Hematopoietic multipotent progenitor cell treated with erythropoietin and hydrocortisone succinate and interleukin-3 and kit ligand, for 8 days (in vitro differentiated cells): ENCODE results near the gene ZNF521.
"Not testable (repeated sequence)": the region's sequence is repeated elsewhere in the genome, so short reads cannot be mapped to it uniquely, and the experiment has no call there.

ENCODE experiments used
- DNase-seq: peaks from one replicate; pipeline ENCODE4 v3.0.0-alpha.2; 2015

The ZNF521 gene

DNA sequence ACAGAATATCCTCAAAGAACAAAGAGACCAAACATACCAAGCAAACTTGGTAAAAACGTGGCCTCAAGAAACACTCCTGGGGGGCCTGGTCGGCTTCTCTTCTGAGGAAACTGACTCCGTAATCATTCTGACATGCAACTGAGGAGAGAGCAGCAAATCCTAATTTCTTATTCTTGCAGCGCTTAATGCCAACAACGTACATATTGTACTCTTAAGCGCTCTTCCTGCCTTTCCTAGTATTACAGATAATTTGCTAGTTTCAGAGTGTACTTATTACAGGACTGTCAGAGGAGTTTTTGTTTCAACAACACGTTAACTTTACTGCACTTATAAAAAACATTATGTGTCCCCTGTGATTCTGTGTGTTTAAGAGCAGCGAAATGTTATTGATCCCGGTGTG is 64.9 kb downstream of the ZNF521 start:
- no peak for DNase-seq

DNA sequence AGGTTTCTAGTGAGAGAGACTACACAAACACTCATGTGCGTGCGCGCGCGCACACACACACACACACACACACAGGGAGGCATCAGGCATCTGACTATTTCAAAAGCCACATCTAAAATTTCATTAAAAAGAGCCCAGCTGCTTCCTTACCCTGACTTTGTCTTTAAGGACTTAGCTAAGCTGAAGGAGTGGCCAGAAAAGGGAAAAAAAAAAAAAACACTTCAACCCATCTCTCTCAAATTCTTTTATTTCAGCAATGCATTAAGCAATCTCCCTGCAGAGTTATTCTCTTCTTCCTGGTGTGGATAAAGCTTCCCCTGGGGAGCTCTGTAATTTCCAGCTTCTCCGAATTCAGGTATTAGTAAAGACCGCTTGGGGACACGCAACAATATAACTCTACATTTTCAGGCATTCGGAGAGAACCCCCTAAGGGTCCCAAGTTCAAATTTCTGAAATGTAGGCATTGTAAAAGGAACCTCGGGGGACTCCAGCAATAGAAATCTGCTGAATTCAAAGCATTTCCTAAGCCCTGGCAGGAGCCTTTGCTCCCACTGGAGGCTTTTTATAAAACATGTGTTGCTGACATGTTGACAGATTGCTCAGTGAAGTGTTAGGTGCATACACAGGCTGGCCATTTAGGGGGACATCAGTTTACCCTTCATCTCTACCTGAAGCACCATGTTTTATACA is 67.0 kb downstream of the ZNF521 start:
- DNase-seq, result no peak

DNA sequence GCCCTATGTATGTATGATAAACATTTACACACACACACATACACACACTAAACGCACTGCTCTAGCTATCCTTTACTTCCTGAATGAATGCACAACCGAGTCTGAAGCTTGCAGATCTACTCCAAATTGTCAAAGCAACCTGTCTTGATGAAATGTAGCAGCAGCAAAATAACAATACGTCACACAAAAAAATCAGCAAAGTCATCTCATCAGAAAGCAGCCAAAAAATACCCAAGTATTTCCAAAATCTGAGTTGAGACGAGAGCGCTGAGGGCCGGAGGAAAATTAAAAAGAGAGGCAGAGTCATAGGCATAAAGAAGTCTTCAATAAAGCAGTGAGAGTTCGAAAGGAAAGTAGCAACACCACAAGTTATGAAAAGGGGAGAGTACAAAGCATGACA is 67.7 kb downstream of the ZNF521 start:
- no peak for DNase-seq

DNA sequence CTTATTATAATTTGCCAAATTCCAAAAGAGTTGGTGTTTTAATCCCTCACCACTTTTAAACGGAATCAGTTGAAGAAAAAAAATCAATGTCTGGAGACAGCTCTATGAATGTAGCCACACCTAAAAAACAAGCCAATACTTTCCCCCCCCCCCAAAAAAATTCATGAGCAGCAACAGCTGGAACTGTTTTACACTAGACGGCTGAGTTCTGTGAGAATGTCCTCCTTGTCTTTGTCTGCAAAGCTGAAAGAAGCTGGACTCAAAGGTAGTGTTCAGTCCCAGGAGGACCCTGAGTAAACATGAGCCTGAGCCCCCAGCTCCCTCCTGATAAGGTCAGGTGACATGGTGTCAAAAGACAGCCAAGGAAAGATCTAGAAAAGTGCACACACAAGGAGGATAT is 68.2 kb downstream of the ZNF521 start:
- DNase-seq, result no peak

DNA sequence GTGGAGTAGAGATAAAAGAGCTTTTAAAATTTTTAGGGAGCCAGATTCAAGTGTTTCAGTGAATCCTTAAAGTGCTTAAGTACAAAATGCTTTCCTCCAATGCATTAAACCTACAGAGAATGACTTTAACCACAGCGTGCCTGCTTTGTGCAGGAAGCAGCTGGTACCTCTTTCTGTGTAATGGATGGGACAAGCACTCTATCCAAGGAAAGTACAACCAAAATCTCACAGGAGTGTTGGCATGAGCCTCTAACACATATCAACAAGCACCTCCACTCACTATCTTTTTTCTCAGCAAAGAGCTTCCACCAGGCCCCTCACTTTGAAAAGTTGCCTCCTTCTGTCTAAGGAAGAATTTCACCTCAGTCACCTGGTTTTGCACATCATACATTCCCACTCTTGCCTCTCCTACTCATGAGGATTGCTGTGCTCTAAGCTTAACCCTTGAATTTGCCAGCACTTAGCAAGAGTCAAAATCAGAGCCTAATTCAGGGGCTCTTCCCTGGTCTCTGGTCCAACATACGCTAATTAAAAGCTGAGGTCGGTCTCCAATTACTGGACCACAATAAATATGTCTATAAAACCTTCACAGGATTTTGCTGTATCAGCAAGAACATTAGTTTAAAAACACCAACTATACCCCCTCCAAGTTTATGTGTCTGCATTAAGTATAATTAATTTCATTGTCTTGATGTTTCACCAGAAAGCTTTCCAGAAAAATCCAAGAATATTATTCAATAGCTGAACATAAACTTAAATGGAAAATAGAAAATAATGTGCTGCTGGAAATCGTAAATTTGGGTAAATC is 68.9 kb downstream of the ZNF521 start:
- no peak for DNase-seq

DNA sequence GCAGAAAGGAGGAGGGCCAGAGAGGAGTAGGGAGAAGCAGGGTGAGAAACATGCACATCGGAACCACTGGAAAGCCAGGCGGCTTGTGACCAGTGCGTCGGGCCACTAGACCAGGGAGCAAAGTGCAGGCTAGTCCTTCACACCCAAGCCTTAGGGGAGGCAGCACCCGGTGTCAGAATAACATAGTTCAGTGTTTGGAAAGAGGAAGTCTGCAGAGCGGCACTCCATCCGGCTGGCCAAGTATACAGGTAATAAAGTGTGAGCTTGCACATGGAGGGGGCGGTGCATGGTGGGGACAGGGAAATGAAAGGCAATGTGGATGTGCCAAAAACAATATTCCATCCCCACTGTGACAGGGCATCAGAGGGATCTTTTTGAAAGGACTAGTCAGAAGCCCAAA is 69.7 kb downstream of the ZNF521 start:
- DNase-seq, result peak; percentile 48

DNA sequence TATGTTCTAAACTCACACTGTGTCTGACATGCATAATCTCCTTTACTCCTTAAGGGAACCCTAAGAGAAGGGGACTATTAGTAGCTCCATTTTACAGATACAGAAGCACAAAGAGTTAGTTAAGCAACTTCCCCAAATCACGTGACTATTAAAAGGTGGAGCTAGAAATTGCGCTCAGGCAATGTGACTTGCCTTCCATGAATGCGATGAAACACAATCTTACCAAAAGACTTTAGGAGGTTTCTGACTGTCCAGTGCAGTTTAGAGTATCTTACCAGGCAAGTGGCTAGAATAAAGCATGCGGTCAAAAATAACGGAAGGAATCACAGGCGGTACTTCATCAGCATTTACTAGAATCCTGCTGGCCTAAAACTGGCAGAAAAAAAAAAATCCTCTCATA is 70.4 kb downstream of the ZNF521 start:
- peak; percentile 22 for DNase-seq

DNA sequence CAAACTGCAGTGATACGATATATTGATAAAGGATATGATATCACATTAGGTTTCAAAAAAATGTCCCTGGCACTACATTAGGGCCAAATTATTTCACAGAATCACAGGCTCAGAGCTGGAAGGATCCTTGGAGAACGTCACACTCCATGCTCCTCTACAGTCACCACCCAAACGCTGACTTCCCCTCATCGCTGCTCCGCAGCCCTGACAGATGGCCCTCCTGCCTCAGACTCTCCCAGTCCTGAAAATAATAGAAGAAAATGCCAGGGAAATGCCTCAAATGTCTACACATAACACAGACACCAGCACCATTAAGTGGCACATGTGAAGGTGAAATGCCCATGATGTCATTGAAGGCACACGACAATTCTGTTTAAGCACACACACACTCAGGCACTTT is 72.0 kb downstream of the ZNF521 start:
- DNase-seq, result no peak

DNA sequence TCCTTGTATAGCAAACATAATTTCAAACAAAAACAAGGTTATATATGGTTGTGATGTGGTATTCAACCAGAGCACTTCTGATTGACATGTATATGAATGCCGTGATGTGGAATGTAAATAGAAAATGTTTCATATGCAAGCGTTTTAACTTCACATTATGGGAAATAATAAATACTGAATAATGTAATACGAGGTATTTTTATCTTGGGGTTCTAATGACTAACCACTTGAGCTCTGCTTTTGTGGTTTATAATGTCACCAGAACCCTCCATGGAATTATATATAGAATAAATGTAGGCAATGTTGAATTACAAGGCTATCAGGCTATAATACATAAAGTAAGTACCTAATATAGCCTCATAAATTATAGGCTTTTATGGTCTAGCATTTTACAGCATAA is 72.4 kb downstream of the ZNF521 start:
- DNase-seq, result no peak

DNA sequence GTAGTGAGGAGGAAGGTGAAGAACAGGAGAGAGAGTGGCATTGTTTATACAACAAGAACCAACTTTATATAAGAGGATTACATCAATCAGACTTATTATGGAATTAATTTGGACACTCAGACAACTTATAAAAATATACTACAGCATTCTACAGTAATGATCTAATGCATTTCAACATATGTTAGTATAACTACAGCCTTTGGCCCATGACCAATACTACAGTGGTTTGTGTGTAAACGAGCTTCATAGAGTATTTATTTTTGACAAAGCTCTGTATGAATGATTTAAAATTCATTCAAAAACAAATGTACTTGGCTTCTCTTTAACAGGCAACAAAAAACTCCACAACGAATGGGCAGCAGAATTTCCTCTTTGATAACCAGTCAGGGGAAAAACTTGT is 72.8 kb downstream of the ZNF521 start:
- DNase-seq, result no peak

DNA sequence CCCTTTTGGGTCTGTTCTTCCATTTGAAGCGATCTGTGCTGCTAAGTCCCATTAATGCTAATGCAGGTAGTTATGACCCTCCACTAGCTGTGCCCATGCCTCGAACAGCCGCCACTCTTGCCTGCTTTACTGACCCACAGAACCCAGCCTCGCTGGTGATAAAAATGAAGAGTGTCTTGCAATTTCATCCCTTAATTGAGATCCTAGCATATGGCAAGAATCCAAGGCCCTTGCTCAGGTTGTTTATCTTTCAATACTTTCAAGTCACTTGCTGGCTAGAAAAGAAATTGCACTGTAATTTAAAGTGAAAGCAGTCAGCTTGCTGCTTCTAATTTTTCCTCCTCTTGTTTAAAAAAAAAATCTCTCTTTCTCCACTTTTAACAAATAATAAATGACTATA is 73.6 kb downstream of the ZNF521 start:
- peak; percentile 64 for DNase-seq

DNA sequence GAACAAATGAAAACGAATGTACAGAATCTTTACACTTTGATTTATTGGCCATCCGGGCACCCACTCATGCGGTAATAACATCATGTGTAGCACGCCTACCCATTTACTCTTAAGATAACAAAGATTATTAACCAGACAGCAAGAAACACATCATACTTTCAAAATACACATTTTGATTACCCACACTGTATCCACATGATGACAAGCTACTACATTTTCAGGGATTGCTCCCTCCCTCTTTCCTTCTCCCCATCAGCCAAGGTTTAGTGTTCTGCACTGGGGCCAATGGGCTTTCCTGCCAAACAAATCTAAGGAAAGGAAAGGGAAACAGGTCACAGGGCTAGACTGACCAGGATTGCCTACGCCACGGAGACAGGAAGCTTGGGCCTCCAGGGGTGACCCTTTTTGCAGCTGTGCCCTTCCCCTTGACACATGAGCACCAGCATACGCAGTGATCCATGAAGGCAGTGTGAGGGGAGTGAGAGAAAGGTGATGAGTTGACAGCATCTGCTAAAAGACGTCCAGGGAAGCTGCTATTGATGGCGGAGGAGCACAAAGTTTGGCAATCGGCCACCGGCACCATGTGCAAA is 76.5 kb downstream of the ZNF521 start:
- no peak for DNase-seq

DNA sequence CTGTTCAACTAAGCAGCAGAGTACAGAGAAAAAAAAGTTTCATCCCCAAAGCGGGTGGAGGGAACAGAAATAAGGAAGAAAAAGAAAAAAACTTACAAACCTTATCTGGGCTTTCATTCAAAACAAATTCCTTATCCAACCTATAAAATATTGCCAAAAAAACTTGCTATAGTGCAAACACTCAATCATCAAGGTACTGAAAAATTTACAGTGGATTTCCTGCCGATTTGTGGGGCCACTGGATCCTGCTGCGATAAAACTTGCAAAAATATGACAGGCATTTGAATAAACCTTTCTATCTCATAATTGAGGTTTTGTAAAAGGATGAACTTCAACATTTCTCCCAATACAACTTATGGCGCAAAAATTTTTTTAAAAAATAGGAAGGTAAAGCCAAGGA is 77.0 kb downstream of the ZNF521 start:
- DNase-seq, result no peak

DNA sequence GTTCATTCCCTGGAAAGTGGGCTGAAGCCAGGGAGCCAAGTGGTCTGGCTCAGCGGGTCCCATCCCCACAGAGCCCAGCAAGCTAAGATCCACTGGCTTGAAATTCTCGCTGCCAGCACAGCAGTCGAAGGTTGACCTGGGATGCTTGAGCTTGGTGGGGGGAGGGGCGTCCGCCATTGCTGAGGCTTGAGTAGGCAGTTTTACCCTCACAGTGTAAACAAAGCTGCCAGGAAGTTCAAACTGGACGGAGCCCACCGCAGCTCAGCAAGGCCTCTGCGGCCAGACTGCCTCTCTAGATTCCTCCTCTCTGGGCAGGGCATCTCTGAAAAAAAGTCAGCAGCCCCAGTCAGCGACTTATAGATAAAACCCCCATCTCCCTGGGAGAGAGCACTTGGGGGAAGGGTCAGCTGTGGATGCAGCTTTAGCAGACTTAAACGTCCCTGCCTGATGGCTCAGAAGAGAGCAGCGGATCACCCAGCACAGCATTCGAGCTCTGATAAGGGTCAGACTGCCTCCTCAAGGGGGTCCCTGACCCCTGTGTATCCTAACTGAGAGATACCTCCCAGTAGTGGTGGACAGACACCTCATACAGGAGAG is 84.9 kb downstream of the ZNF521 start:
- not testable (repeated sequence) for DNase-seq

DNA sequence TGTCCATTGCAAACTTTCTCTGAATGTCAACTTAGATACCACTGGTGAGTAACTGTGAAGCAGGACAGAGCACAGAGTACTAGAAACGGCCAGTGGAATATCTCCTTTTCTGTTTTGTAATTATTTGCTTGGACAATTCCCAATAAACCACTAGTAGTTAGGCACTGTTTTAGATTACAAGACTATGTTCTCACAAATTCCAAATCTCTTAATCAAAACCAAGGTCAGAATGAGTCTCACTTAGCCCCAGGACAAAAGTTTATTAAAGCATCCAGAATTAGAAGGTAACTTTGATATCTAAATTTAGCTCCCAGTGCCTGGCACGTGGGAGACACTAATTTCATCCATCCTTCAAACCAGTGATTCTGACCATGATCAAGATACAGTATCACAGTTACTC is 89.0 kb downstream of the ZNF521 start:
- DNase-seq, result no peak

DNA sequence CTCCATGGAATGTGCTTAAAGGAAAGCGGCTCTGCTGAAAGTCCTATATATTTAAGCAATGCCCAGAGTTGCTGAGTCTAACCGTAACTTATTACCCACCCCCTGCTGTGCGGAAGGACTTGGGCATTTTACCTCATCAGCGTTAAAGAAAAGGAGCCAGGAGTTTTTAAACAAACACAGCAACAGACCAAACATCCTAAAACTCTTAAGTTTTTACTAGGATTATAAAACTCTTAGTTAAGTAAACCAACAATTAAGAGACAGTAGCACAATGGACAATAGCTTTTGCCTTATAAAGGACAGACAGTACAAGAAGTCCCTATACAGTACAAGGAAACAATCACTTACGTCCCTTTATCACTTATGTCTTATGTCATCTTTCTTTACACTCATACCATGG is 90.2 kb downstream of the ZNF521 start:
- DNase-seq, result no peak

DNA sequence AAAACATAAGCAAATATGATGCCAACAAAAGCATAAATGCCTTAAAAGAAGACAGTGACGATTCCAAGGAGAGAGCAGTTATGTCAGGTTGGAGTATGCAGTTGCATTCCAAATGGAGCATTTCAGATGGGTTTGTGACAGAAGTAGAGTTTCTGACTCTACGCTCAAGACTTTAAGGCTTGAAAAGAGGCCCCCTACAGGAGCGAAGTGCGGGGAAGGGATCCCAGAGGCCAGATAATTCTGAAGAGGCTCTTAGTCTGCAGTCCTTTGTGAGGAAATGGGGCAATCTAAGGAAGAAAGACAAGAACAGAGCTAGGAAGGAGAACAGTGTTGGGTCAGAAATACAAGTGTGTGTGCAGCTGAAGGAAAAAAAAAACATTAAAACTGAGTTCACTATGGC is 95.5 kb downstream of the ZNF521 start:
- no peak for DNase-seq

DNA sequence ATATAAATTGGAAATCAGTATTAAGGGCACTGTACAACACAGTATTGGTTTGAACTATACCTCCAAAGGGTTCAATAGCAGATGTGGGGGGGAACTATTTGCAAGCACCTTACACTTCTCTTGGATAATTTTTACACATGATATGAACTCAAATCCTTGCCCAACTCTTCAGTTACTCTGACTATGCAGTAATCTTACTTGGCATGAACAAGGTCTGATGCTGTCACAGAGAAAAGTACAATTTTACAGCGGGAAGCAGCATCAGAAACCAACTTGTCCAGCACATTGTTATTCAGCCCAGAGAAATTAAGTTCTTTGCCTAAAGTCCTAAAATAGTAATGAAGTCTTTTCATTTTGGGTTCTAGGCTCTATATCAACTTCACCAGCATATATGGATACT is 98.2 kb downstream of the ZNF521 start:
- no peak for DNase-seq

DNA sequence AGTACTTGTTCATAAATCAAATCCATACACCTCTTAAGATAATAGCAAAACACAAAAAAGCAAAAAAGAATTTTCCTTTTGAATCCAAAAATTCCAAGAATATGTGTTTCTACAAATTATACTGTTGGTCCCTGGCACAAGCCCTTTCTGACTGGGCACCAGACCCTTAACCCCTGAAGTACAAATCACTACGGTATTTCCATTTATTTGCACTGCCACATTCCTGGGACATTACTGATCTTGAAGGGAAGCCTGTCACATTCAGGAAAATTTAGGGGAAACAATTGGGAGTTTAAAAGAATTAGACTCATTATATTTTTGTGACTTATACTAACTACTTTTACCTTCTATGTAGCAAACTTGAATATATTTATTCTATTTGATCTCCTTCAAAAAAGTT is 98.8 kb downstream of the ZNF521 start:
- no peak for DNase-seq

DNA sequence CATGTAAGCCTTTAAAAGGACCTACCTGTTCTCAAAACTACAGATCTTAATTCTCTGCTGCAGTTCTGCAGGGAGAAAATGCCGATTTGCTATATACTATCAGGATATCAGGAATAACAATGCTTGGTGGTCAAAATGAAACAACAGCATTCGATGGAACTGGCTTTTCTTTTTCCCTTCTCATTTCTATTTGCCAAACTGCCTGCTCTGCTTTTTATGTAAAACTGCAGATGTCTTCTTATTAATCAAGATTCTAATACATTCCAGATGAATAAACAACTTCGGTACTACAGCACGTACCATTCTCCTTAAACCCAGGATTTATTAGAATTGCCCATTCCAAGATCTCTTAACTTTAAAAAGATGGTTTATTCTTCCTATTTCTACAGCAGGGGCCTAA is 100.9 kb downstream of the ZNF521 start:
- DNase-seq, result no peak

DNA sequence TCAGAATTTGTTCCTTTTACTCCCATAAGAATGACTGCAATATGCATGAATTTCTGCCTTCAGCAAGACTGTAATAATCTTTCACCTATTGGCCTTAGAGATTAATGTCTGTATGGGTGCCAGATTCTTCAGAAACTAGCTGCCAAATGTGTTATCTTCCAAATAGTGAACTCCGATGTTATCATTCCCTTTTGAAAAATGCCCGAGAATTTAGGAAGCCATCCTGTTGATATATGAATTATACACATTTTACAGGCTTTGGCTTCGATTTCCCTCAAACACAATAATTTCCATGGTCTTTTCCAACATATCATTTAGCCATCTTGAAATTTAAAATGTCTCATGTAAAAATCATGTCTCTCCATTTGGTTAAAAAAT is 101.5 kb downstream of the ZNF521 start:
- DNase-seq, result no peak

DNA sequence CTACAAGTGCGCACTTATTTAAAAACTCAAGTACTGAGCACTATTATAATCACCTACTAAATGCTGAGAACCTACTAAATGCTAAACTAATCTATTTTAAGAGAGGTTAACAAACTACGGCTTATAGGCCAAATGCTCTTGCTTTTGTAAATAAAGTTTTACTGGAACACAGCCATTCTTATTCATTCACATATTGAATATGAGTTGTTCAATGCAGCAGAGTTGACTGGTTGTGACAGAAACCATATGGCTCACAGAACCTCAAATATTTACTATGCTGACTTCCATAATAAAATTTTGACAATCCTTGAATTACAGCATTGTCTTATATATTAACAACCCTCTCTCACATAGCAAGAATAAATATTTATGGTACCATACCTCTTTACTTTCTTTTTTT is 103.2 kb downstream of the ZNF521 start:
- no peak for DNase-seq

DNA sequence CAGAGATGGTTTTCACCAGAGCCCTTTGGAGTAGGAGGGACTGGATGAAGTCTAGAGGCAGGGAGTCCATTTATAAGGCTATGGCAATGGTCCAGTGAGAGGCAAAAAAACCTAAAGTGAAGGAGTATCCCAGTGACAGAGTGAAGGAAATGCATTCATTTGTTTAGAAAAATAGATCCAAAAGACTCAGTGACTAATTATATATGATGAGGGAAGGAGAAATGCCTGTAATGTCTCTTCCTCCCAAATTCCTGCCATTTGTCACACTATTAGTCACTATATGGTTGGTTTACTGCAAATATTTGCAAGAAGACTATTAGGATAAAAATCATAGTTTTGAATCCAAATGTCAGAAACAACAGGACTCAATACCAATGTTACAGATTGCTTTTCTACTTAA is 104.2 kb downstream of the ZNF521 start:
- DNase-seq, result no peak
